K562 (cell line): ENCODE measurements around the gene MYRIP. TPM values are rescaled to one million over a fixed set of nuclear protein-coding genes. Genes with fewer than 3 reads are reported as not detected.

Experiments used
- ATAC-seq: fragments of 200-7000 bp; cut with Tn5 transposase; 3 replicates; pipeline ENCODE4 v1.9.1; 2020; ENCODE audit warnings: moderate library complexity
- BruUV-seq: library from RNA; stranded (reverse); fragments of 400-500 nt; replicated peaks from 2 replicates; lab custom pipeline; 2021; lab: Mats Ljungman, UMichigan
- CTCF ChIA-PET: fragments of 300-600 bp; formaldehyde crosslinking; extraction: SDS; loops from one replicate; lab custom pipeline; 2021; ENCODE audit warnings: low intra/inter-chr PET ratio; lab: Yijun Ruan, JAX
- POLR2A ChIA-PET: fragments of 300-600, 350-650 bp; sonication (Branson Sonifier 250); formaldehyde crosslinking; extraction: SDS; loops from one replicate; lab custom pipeline; 2021; ENCODE audit warnings: antibody characterized with exemption, inconsistent platforms; lab: Yijun Ruan, JAX
- DNase-seq, 4 experiments: peaks; one replicate each; pipeline versions ENCODE4 v3.0.0 to v3.0.0-alpha.2; 2011 to 2018; ENCODE audit warnings: low spot score in 3 of 4, mixed read lengths in 3 of 4; ENCODE audit errors: extremely low read depth in 1 of 4
- FAIRE-seq: peaks from 2 replicates; lab custom pipeline; 2011; peaks lifted over from hg19 to GRCh38; lab: Jason Lieb, UNC
- H2AFZ ChIP-seq: 2 replicates; pipeline ENCODE4 v1.6.0; 2011; ENCODE audit warnings: low read depth, low read length, control low read depth, inconsistent platforms
- H3K27ac ChIP-seq: fragments of 200-600 bp; 3 replicates; pipeline ENCODE4 v1.8.0; 2011; ENCODE audit warnings: low read depth, mild to moderate bottlenecking, control low read depth, inconsistent platforms, low read length, moderate library complexity, mixed read lengths; ENCODE audit errors: extremely low read depth
- H3K27me3 ChIP-seq, 2 experiments: fragments of 300-600 bp in 1 of 2; 2 replicates in 1 of 2; 3 replicates in 1 of 2; pipeline versions ENCODE4 v1.6.0 to v1.8.0; 2011; ENCODE audit warnings: inconsistent platforms in 2 of 2, low read length in 2 of 2, mild to moderate bottlenecking in 1 of 2, mixed read lengths in 1 of 2, moderate library complexity in 1 of 2; ENCODE audit not compliant: control insufficient read depth in 2 of 2, insufficient read depth in 2 of 2
- H3K36me3 ChIP-seq: fragments of 300-600 bp; 3 replicates; pipeline ENCODE4 v1.8.0; 2011; ENCODE audit warnings: mild to moderate bottlenecking, low read length, inconsistent platforms; ENCODE audit not compliant: control insufficient read depth, insufficient read depth
- H3K4me1 ChIP-seq, 2 experiments: fragments of 200-600 bp in 1 of 2; replicated peaks in 1 of 2; 2 replicates in 1 of 2; 3 replicates in 1 of 2; pipeline versions ENCODE4 v1.5.1 to v1.8.0; 2011; ENCODE audit warnings: inconsistent platforms in 2 of 2, low read length in 2 of 2, mild to moderate bottlenecking in 1 of 2, mixed read lengths in 1 of 2, moderate library complexity in 1 of 2; ENCODE audit not compliant: control insufficient read depth in 2 of 2, insufficient read depth in 2 of 2
- H3K4me2 ChIP-seq: 2 replicates; pipeline ENCODE4 v1.6.1; 2011; ENCODE audit warnings: low read length, control low read depth, inconsistent platforms, mixed read lengths; ENCODE audit not compliant: insufficient read depth
- H3K4me3 ChIP-seq: fragments of 200-600 bp; sonication (generic), shearing (Covaris generic); 2 replicates; pipeline ENCODE4 v1.5.1; 2016; ENCODE audit warnings: control low read depth, inconsistent platforms
- H3K79me2 ChIP-seq: fragments of 200-600 bp; 3 replicates; pipeline ENCODE4 v1.8.0; 2011; ENCODE audit warnings: low read length, inconsistent platforms; ENCODE audit not compliant: control insufficient read depth, insufficient read depth
- H3K9ac ChIP-seq, 2 experiments: 2 replicates each; pipeline versions ENCODE4 v1.6.0 to v1.6.1; 2011; ENCODE audit warnings: low read depth in 2 of 2, low read length in 2 of 2, control low read depth in 1 of 2, inconsistent platforms in 1 of 2, mild to moderate bottlenecking in 1 of 2, mixed read lengths in 1 of 2; ENCODE audit not compliant: insufficient read depth in 1 of 2
- H3K9me1 ChIP-seq: one replicate; pipeline ENCODE4 v1.6.0; 2011; ENCODE audit warnings: inconsistent platforms, mild to moderate bottlenecking, low read length, moderate library complexity; ENCODE audit not compliant: control insufficient read depth, insufficient read depth
- H3K9me3 ChIP-seq: replicated peaks from 2 replicates; pipeline ENCODE4 v1.5.1; 2011; ENCODE audit warnings: low read depth, low read length, inconsistent platforms; ENCODE audit not compliant: control insufficient read depth, insufficient read depth
- H4K20me1 ChIP-seq: replicated peaks from 2 replicates; pipeline ENCODE4 v1.6.1; 2011; ENCODE audit warnings: low read length, inconsistent platforms, mixed read lengths; ENCODE audit not compliant: control insufficient read depth, insufficient read depth
- CEBPG ChIP-seq, 3 experiments: fragments of 200-800 bp in 1 of 3; sonication (Bioruptor generic) in 1 of 3; sonication (generic) in 1 of 3; formaldehyde crosslinking in 1 of 3; IDR thresholded peaks in 2 of 3; conservative IDR thresholded peaks in 1 of 3; 2 replicates each; pipeline versions ENCODE4 v1.6.1 to v1.8.0; 2016 to 2022; ENCODE audit warnings: missing compliant biosample characterization in 2 of 3, missing genetic modification characterization in 2 of 3, mild to moderate bottlenecking in 1 of 3, missing genetic modification reagents in 1 of 3
- CREBBP ChIP-seq: IDR thresholded peaks from one replicate; pipeline ENCODE4 v1.6.1; 2012; ENCODE audit warnings: low read depth, mild to moderate bottlenecking, control low read depth, inconsistent platforms, low read length
- JUNB ChIP-seq: fragments of 450-650 bp; formaldehyde crosslinking; conservative IDR thresholded peaks from 2 replicates; pipeline ENCODE4 v1.4.0; 2020; ENCODE audit warnings: mild to moderate bottlenecking
- LCOR ChIP-seq: sonication (generic); formaldehyde crosslinking; IDR thresholded peaks from 2 replicates; pipeline ENCODE4 v1.8.0; 2022; ENCODE audit warnings: mild to moderate bottlenecking, missing genetic modification reagents
- RAD21 ChIP-seq, 2 experiments: fragments of 250-450 bp in 1 of 2; fragments of 450-650 bp in 1 of 2; sonication (Bioruptor Pico) in 1 of 2; formaldehyde crosslinking in 1 of 2; IDR thresholded peaks in 1 of 2; conservative IDR thresholded peaks in 1 of 2; 2 replicates each; pipeline versions ENCODE4 v1.4.0 to v1.8.0; 2020 to 2022; ENCODE audit warnings: mild to moderate bottlenecking in 2 of 2, moderate library complexity in 1 of 2
- SNIP1 ChIP-seq: fragments of 450-650 bp; IDR thresholded peaks from 2 replicates; pipeline ENCODE4 v1.7.1; 2017; ENCODE audit warnings: low read depth, mild to moderate bottlenecking
- U2AF2 ChIP-seq: fragments of 200-400 bp; formaldehyde crosslinking; optimal IDR thresholded peaks from 2 replicates; pipeline ENCODE3; 2017; ENCODE audit warnings: low read depth, mild to moderate bottlenecking, low read length
- ZNF146 ChIP-seq: IDR thresholded peaks from one replicate; pipeline ENCODE4 v1.6.1; 2018; ENCODE audit warnings: missing compliant biosample characterization; ENCODE audit not compliant: unreplicated experiment
- ZNF311 ChIP-seq: fragments of 250-450 bp; sonication (Bioruptor Pico); IDR thresholded peaks from 2 replicates; pipeline ENCODE4 v1.4.0; 2020; ENCODE audit warnings: mild to moderate bottlenecking, moderate library complexity
- ZNF780A ChIP-seq: fragments of 250-450 bp; sonication (Bioruptor Pico); IDR thresholded peaks from 2 replicates; pipeline ENCODE4 v1.5.0; 2021; ENCODE audit warnings: mild to moderate bottlenecking
- WGBS: fragments of 100-300 bp; shearing (Covaris generic); methylation state at CpG from one replicate; pipeline ENCODE4 v1.1.6; 2016; ENCODE audit warnings: low coverage, mixed read lengths; ENCODE audit not compliant: insufficient coverage; ENCODE audit errors: missing lambda C conversion rate; 5-methylcytosine and 5-hydroxymethylcytosine counted together
- in situ Hi-C: fragments of 300-500 bp; cut with MboI; formaldehyde crosslinking; loops from 4 replicates; pipeline ENCODE4 v1.15.0; 2018; ENCODE audit warnings: inconsistent platforms, mixed read lengths
- intact Hi-C: fragments of 100-400 bp; cut with micrococcal nuclease; formaldehyde crosslinking; loops from 2 replicates; pipeline ENCODE4 v1.14.2; 2022
- polyA plus RNA-seq, 8 experiments: library from polyadenylated mRNA; depleted of rRNA in 4 of 8; stranded (reverse) in 5 of 8; unstranded in 3 of 8; fragments of >200 nt; fragmentation: Nextera tagmentation in 2 of 8; fragmentation: Illumina TruSeq in 1 of 8; extraction: Ambion mirVana in 2 of 8; extraction: Trizol in 1 of 8; gene quantifications; 2 replicates each; pipeline versions ENCODE4 v1.2.1 to v1.2.3, GENCODE V29; 2011 to 2014; ENCODE audit warnings: inconsistent platforms in 1 of 8, missing spikeins in 1 of 8
- total RNA-seq, 7 experiments: library from RNA; depleted of rRNA in 6 of 7; stranded (reverse); fragments of >200 nt in 6 of 7; fragmentation: Illumina TruSeq in 2 of 7; extraction: Trizol in 2 of 7; gene quantifications; 2 replicates each; pipeline versions ENCODE4 v1.2.1 to v1.2.3, GENCODE V29; 2011 to 2021; ENCODE audit warnings: low replicate concordance in 1 of 7
- TF ChIP-seq, protein P1 (sequence below): IDR thresholded peaks from 2 replicates; pipeline ENCODE4 v1.6.1; 2011; ENCODE audit warnings: borderline replicate concordance, low read depth, mild to moderate bottlenecking, moderate library complexity, low read length; ENCODE audit not compliant: insufficient read depth, poor library complexity, severe bottlenecking
- TF ChIP-seq, protein P2 (sequence below): fragments of 450-650 bp; formaldehyde crosslinking; IDR thresholded peaks from 2 replicates; pipeline ENCODE4 v1.4.0; 2020; ENCODE audit warnings: mild to moderate bottlenecking, moderate library complexity
- TF ChIP-seq, protein P3 (sequence below), 3 experiments: IDR thresholded peaks in 2 of 3; conservative IDR thresholded peaks in 1 of 3; 2 replicates each; pipeline ENCODE4 v1.5.1; 2011 to 2012; ENCODE audit warnings: low read length in 3 of 3, mild to moderate bottlenecking in 3 of 3, control low read depth in 2 of 3, improper control_type of control experiment in 1 of 3, inconsistent platforms in 1 of 3, low read depth in 1 of 3, mixed read lengths in 1 of 3, moderate library complexity in 1 of 3; ENCODE audit not compliant: insufficient read depth in 2 of 3

Gene MYRIP
- total and polyA plus RNA-seq, 9 of the 15 experiments (the other 6 are each of a cell fraction or from before 2014, with no cell fraction given): 0.03 to 0.12 TPM; not detected in 7

DNA sequence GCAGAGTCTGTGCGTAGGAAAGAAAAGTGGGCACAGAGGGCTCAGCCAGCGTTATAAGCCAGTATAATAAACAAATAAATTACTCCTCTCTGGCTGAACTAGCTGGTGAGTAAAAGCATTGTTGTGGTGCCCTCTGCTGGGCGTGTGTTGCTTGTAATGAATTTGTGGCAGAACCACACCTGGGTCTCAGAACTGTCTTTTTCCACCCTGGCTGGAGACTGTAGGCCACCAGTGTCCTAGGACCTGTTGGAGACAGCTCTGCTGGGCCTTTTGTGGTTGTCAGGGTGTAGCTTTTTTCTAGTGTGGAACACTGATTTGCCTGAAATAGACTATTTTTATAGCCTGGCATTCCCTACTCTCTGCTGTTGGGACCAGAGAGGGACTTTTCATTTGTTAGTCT lies 369.6 kb downstream of the MYRIP start (continued):
- TF ChIP-seq ZNF311 (no peak), ZNF780A (no peak), JUNB (CRISPR knock-in tag) (no peak), ZNF146 (CRISPR knock-in tag) (no peak)
- TF ChIP-seq, protein P1, sequence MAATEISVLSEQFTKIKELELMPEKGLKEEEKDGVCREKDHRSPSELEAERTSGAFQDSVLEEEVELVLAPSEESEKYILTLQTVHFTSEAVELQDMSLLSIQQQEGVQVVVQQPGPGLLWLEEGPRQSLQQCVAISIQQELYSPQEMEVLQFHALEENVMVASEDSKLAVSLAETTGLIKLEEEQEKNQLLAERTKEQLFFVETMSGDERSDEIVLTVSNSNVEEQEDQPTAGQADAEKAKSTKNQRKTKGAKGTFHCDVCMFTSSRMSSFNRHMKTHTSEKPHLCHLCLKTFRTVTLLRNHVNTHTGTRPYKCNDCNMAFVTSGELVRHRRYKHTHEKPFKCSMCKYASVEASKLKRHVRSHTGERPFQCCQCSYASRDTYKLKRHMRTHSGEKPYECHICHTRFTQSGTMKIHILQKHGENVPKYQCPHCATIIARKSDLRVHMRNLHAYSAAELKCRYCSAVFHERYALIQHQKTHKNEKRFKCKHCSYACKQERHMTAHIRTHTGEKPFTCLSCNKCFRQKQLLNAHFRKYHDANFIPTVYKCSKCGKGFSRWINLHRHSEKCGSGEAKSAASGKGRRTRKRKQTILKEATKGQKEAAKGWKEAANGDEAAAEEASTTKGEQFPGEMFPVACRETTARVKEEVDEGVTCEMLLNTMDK: peak; percentile 68
- TF ChIP-seq, protein P2, sequence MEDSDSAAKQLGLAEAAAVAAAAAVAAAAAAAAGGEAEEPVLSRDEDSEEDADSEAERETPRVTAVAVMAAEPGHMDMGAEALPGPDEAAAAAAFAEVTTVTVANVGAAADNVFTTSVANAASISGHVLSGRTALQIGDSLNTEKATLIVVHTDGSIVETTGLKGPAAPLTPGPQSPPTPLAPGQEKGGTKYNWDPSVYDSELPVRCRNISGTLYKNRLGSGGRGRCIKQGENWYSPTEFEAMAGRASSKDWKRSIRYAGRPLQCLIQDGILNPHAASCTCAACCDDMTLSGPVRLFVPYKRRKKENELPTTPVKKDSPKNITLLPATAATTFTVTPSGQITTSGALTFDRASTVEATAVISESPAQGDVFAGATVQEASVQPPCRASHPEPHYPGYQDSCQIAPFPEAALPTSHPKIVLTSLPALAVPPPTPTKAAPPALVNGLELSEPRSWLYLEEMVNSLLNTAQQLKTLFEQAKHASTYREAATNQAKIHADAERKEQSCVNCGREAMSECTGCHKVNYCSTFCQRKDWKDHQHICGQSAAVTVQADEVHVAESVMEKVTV (CRISPR knock-in tag): peak; percentile 41; the same call in 1 of the 2 replicates

DNA sequence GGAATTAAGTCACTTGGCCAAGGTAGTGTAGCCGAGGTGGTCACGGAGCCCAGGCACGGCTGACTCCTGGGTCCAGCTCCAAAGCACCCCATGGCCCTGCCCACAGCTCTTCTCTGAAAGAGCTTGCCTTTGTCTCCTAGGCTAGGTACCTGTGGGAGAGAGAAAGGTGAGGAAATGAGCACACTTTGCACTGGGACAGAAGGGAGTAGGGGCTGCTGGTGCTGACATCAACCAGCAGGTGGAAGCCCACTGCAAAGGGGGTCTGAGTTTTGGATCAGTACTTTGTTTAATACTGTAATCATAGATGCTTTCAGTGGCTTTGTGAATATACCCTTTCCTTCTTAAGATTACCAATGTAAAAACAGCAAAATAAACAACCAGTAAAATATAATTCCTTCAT lies 371.8 kb downstream of the MYRIP start:
- Histone ChIP-seq H3K9ac (no peak overlapping the region), H3K79me2 (no peaks in the 10 kb centered on the region), H3K4me1 (no peaks in the 10 kb centered on the region), H2AFZ (no peak overlapping the region), H3K9me1 (no peaks in the 10 kb centered on the region), H3K9me3 (no peaks in the 10 kb centered on the region), H3K27ac (no peak overlapping the region), H3K27me3 (peaks cover 8 to 21% of the 10 kb centered on the region in 2 experiments; a peak in 3 of 5 replicates), H3K4me2 (no peak overlapping the region), H4K20me1 (peaks cover 11% of the 10 kb centered on the region), H3K4me3 (no peak overlapping the region), H3K36me3 (no peaks in the 10 kb centered on the region)
- WGBS: 2% methylated on average over 3 of the region's 3 CpGs
- in situ Hi-C loops (no loop called here), intact Hi-C loops (no loop called here)
- CTCF ChIA-PET: no interaction called here
- TF ChIP-seq SNIP1 (no peak), RAD21 (CRISPR knock-in tag; conservative IDR thresholded peaks at IDR 0.05 in 1 of 2, IDR thresholded peaks at IDR 0.05 in 1 of 2) (peak in 1 of 2 experiments; percentile 10; a peak in 1 of 4 replicates), U2AF2 (no peak), LCOR (CRISPR knock-in tag) (no peak), CREBBP (no peak), CEBPG (CRISPR knock-in tag; IDR thresholded peaks at IDR 0.05) (no peak), CEBPG (tag; conservative IDR thresholded peaks at IDR 0.05 in 1 of 2, IDR thresholded peaks at IDR 0.05 in 1 of 2) (no peak)
- TF ChIP-seq, protein P3, sequence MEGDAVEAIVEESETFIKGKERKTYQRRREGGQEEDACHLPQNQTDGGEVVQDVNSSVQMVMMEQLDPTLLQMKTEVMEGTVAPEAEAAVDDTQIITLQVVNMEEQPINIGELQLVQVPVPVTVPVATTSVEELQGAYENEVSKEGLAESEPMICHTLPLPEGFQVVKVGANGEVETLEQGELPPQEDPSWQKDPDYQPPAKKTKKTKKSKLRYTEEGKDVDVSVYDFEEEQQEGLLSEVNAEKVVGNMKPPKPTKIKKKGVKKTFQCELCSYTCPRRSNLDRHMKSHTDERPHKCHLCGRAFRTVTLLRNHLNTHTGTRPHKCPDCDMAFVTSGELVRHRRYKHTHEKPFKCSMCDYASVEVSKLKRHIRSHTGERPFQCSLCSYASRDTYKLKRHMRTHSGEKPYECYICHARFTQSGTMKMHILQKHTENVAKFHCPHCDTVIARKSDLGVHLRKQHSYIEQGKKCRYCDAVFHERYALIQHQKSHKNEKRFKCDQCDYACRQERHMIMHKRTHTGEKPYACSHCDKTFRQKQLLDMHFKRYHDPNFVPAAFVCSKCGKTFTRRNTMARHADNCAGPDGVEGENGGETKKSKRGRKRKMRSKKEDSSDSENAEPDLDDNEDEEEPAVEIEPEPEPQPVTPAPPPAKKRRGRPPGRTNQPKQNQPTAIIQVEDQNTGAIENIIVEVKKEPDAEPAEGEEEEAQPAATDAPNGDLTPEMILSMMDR (IDR thresholded peaks at IDR 0.05 in 2 of 3, conservative IDR thresholded peaks at IDR 0.05 in 1 of 3; ENCODE audit: insufficient read depth in 2 of 3, low read depth in 1 of 3, low read length in 3 of 3): 0 out of 6 replicates have a peak, but pooled peaks of 2 of the 3 experiments have one; percentile 8 to 20
- no peak for ATAC-seq
- DNase-seq: no peak
- BruUV-seq: no TSS peak
- POLR2A ChIA-PET: interaction anchor here (0.6 to 0.9 kb wide), 4 partner anchors 102 to 967 kb away, joined by 3 read pairs; no protein-coding TSS in a partner anchor
- no peak for FAIRE-seq
